ENCODE data around the gene LCA5L. TPM values are rescaled to one million over a fixed set of nuclear protein-coding genes. Genes with fewer than 3 reads are reported as not detected.

LCA5L gene
- total and polyA plus RNA-seq, 12 donors, result 0.42 to 13.5 (median 4.8) TPM

DNA sequence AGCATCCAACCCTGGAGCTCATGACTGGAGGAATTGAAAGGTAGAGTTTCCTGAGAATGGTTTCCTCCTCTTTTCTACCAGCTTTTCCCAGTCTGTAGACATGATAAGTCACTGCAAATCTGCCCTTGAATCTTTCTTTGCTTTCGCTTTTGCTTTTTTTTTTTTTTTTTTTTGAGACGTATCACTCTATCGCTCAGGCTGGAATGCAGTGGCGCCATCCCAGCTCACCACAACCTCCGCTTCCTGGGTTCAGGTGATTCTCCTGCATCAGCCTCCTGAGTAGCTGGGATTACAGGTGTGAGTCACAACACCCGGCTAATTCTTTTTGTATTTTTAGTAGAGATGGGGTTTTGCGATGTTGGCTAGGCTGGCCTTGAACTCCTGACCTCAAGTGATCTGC lies 1.7 kb upstream of the LCA5L start:
- WGBS, 4 donors, result 62 to 76% (median 68%) methylated on average over 6 to 7 of the region's 7 CpGs
- peak overlapping the region in 3 of 5 donors; percentile 6 to 59 (median 33) for H3K27ac ChIP-seq
- no peaks in the 10 kb centered on the region for H3K27me3 ChIP-seq
- DNase-seq, result peak in 3 of 7 donors; percentile 32 to 47 (median 38)
- no peaks in the 10 kb centered on the region for H3K36me3 ChIP-seq (replicated peaks in 1 of 2)
- no peaks in the 10 kb centered on the region for H3K9me3 ChIP-seq (replicated peaks in 1 of 3)
- no peak overlapping the region for H3K4me3 ChIP-seq
- peaks cover 5 to 21% of the 10 kb centered on the region in 2 donors for H3K4me1 ChIP-seq (replicated peaks in 1 of 2)
- intact Hi-C loops (cut with DNase I), result no loop called here
- TF ChIP-seq, protein P1, sequence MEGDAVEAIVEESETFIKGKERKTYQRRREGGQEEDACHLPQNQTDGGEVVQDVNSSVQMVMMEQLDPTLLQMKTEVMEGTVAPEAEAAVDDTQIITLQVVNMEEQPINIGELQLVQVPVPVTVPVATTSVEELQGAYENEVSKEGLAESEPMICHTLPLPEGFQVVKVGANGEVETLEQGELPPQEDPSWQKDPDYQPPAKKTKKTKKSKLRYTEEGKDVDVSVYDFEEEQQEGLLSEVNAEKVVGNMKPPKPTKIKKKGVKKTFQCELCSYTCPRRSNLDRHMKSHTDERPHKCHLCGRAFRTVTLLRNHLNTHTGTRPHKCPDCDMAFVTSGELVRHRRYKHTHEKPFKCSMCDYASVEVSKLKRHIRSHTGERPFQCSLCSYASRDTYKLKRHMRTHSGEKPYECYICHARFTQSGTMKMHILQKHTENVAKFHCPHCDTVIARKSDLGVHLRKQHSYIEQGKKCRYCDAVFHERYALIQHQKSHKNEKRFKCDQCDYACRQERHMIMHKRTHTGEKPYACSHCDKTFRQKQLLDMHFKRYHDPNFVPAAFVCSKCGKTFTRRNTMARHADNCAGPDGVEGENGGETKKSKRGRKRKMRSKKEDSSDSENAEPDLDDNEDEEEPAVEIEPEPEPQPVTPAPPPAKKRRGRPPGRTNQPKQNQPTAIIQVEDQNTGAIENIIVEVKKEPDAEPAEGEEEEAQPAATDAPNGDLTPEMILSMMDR (IDR thresholded peaks at IDR 0.05), result no peak
- TF ChIP-seq POLR2A (IDR thresholded peaks at IDR 0.05), result no peak

DNA sequence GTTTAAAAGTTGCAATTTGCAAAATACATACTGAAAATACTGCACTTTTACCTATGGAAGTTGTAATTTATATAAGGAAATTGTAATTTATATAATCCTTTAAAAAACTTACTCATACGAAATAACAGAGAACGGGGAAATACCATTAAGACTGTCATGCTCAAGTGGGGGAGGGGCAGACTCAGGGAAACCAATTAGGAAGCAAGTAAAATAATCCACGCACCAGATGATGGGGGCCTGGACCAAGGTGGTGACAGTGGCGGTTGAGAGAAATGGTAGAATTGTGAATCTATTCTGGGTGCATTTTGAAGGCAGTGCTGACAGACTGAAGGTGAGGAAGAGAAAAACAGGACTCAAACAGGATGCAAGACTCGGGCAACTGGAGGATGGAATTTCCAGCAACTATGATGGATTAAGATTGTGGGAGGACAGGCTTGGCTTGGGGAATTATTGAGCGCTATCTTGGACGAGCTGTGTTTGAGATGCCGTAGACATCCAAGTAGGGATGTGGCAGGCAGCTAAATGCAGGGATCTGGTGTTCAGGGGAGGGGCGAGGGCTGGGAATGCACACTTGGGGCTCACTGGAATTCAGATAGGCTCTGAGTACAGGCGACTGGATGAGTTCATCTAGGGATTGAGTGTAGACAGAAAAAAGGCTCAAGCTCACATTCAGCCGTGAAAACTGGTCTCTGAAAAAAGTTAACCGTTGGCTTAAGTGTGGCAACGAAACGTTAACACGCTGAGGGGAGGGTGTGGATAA lies 977 bp downstream of the LCA5L start:
- Histone ChIP-seq H3K9me3 (replicated peaks in 1 of 3) (no peaks in the 10 kb centered on the region), H3K4me3 (peak overlapping the region; percentile 52 to 92 (median 72)), H3K4me1 (replicated peaks in 1 of 2) (peaks cover 5 to 30% of the 10 kb centered on the region in 2 donors), H3K27ac (peak overlapping the region; percentile 79 to 95 (median 89)), H3K36me3 (replicated peaks in 1 of 2) (no peaks in the 10 kb centered on the region), H3K27me3 (no peaks in the 10 kb centered on the region)
- intact Hi-C loops (cut with DNase I), result no loop called here
- WGBS, 4 donors, result 11 to 15% (median 13%) methylated on average over 14 to 15 of the region's 15 CpGs
- peak in 6 of 7 donors; percentile 29 to 61 (median 35) for DNase-seq
- no peak for TF ChIP-seq POLR2A (IDR thresholded peaks at IDR 0.05)
- TF ChIP-seq, protein P1 (IDR thresholded peaks at IDR 0.05), result no peak

DNA sequence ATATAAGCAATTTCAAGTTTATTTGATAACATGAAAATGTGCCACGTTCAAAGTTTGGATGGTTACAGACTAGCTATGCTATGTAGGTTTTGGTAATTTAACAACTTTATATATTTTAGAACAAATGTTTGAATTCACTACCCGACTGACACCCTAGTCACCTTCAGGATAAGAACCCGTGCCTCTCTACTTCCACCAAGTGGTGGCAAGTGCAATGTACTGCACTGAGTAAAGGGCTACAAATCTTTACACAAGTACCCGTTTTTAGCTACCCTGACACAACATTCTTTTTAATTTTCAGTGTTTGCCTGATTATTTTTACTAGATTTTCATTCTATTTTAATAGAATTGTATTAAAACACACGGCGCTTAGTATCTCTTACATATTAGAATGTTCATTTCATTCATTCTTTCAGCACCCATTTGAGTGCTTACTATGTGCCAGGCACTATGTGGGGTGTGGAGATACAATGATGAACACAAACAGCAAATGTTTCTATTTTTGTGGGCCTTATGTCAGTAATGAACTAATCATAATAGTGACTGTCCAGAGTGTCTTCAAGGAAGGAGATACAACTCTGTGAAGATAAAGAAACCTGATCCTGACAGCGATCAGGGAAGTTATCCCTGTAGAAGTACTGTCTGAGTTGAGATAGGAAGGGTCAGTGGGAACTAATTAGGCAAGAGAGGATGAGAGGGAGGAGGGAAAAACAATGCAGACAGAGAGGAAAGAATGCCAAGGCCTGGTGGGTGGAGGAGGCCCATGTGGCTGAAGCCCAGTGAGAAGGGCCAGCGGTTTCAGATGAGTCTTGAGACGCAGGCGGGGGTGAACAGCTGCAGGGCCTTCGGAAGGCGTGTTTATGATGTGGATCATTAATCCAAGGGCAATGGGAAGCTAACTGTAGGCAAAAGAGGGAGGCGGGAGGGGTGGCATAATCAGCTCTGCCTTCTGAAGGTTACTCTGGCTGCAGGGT lies 3.8 kb downstream of the LCA5L start:
- 28 to 37% (median 32%) methylated on average over 13 of the region's 13 CpGs for WGBS, 4 donors
- intact Hi-C loops (cut with DNase I), result no loop called here
- Histone ChIP-seq H3K4me1 (replicated peaks in 1 of 2) (peaks cover 5 to 26% of the 10 kb centered on the region in 2 donors), H3K27ac (peak overlapping the region in 4 of 5 donors; percentile 14 to 47 (median 33)), H3K27me3 (no peaks in the 10 kb centered on the region), H3K4me3 (no peak overlapping the region), H3K9me3 (replicated peaks in 1 of 3) (no peaks in the 10 kb centered on the region), H3K36me3 (replicated peaks in 1 of 2) (no peaks in the 10 kb centered on the region)
- peak in 1 of 2 donors; percentile 17 for TF ChIP-seq POLR2A (IDR thresholded peaks at IDR 0.05)
- TF ChIP-seq, protein P1 (IDR thresholded peaks at IDR 0.05), result peak; percentile 51 to 78 (median 64)
- DNase-seq, result peak; percentile 38 to 76 (median 65)

DNA sequence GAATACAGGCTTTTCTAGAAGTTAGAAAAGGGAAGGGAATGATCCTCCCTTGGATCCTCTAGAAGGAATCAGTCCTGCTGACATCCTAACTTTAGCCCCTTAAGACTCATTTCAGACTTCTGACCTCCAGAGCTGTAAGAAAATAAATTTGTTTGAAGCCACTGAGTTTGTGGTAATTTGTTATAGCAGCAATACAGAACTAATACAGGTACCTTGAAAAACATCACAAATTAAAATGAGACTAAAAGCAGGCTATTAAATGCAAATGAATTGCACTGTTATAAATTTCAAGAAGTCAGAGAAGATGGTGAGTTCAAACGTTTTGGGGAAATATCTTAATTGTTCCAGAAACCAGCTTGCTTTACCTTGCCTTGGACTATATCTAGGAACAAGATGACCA lies 6.3 kb downstream of the LCA5L start:
- WGBS, 4 donors, result 34 to 38% (median 37%) methylated on average over 1 of the region's 1 CpG
- intact Hi-C loops (cut with DNase I), result no loop called here
- Histone ChIP-seq H3K9me3 (replicated peaks in 1 of 3) (no peaks in the 10 kb centered on the region), H3K36me3 (replicated peaks in 1 of 2) (no peaks in the 10 kb centered on the region), H3K27me3 (no peaks in the 10 kb centered on the region), H3K27ac (no peak overlapping the region), H3K4me3 (no peak overlapping the region), H3K4me1 (replicated peaks in 1 of 2) (peaks cover 0 to 9% of the 10 kb centered on the region in 2 donors)
- no peak for DNase-seq
- no peak for TF ChIP-seq POLR2A (IDR thresholded peaks at IDR 0.05)
- TF ChIP-seq, protein P1 (IDR thresholded peaks at IDR 0.05), result no peak

Data from adrenal gland (tissue), 12 donors.